Kidney (tissue), 14 donors: ENCODE data around the gene PLB1. TPM values are rescaled to one million over a fixed set of nuclear protein-coding genes. Genes with fewer than 3 reads are reported as not detected.

Experiments
- DNase-seq, 5 donors: peaks; one replicate each; pipeline ENCODE4 v3.0.0-alpha.2; 2013 to 2020
- FAIRE-seq: peaks from 2 replicates; lab custom pipeline; 2012; peaks lifted over from hg19 to GRCh38; lab: Jason Lieb, UNC
- H3K27ac ChIP-seq, 2 donors: one replicate each; pipeline ENCODE4 v1.7.0; 2013; ENCODE audit warnings: low read depth in 2 of 2, low read length in 2 of 2, inconsistent platforms in 1 of 2
- H3K27me3 ChIP-seq: one replicate; pipeline ENCODE4 v1.7.1; 2013; ENCODE audit warnings: low read length, inconsistent platforms; ENCODE audit not compliant: control insufficient read depth, insufficient read depth
- H3K36me3 ChIP-seq, 3 donors: one replicate each; pipeline versions ENCODE4 v1.7.0 to v1.7.1; 2013; ENCODE audit warnings: low read length in 3 of 3, control low read depth in 1 of 3, inconsistent platforms in 1 of 3; ENCODE audit not compliant: insufficient read depth in 3 of 3, control insufficient read depth in 2 of 3
- H3K4me1 ChIP-seq, 3 donors: one replicate each; pipeline versions ENCODE4 v1.7.0 to v1.7.1; 2013; ENCODE audit warnings: low read length in 3 of 3, inconsistent platforms in 1 of 3, low read depth in 1 of 3; ENCODE audit not compliant: control insufficient read depth in 2 of 3, insufficient read depth in 2 of 3
- H3K4me3 ChIP-seq, 3 donors: one replicate each; pipeline versions ENCODE4 v1.7.0 to v1.8.1; 2013; ENCODE audit warnings: low read length in 3 of 3, control low read depth in 1 of 3, inconsistent platforms in 1 of 3
- H3K9ac ChIP-seq, 3 donors: one replicate each; pipeline versions ENCODE4 v1.7.0 to v1.7.1; 2013; ENCODE audit warnings: low read length in 3 of 3, control low read depth in 1 of 3, inconsistent platforms in 1 of 3
- H3K9me3 ChIP-seq, 3 donors: one replicate each; pipeline versions ENCODE4 v1.7.0 to v1.7.1; 2013; ENCODE audit warnings: low read length in 3 of 3, control low read depth in 1 of 3, inconsistent platforms in 1 of 3; ENCODE audit not compliant: control insufficient read depth in 2 of 3, insufficient read depth in 1 of 3
- intact Hi-C: fragments of 100-400 bp; cut with DNase I; formaldehyde crosslinking; loops from one replicate; pipeline ENCODE4 v1.11.1; 2022
- polyA plus RNA-seq: library from polyadenylated mRNA; stranded (reverse); fragments of 350-450 nt; fragmentation: Illumina TruSeq; extraction: RNeasy Lipid Tissue Mini Kit (QIAGEN cat#74804); gene quantifications from one replicate; pipeline ENCODE4 v1.2.3, GENCODE V29; 2014; ENCODE audit warnings: low read depth, low replicate concordance; ENCODE audit not compliant: insufficient read depth
- total RNA-seq: library from RNA; stranded (reverse); fragmentation: NEBNext Ultra II Directional; extraction: Animal tissue kit (Norgen Biotek cat#: 25700); gene quantifications from one replicate; pipeline ENCODE4 v1.2.1, GENCODE V29; 2021
- TF ChIP-seq, protein P1 (sequence below): IDR thresholded peaks from 3 replicates; pipeline ENCODE4 v1.5.1; 2012; ENCODE audit warnings: mild to moderate bottlenecking, moderate library complexity, borderline replicate concordance; ENCODE audit not compliant: insufficient read depth; ENCODE audit errors: extremely low read depth
- donor health status: control.
- donor health status: control.
- donor health status: control.
- donor health status: control.
- donor health status: control.
- donor health status: DM: yes; HTN: yes; CAD: no.
- donor health status: Normal renal cell carcinoma (clear cell type).

The PLB1 gene
- total and polyA plus RNA-seq, 2 donors from 2014 or later = 0.95 to 6.8 TPM

- intact Hi-C loops = no loop called here
These were observed 111.2 kb downstream of the PLB1 start for GRCh38 chr2:28606986-28607441.

GRCh38 chr2:28607730-28608499, 112.1 kb downstream of the PLB1 start:
- Histone ChIP-seq H3K36me3 (no peaks in the 10 kb centered on the region), H3K27ac (no peak overlapping the region), H3K4me1 (peaks cover 0 to 11% (median 8%) of the 10 kb centered on the region in 3 donors), H3K27me3 (no peaks in the 10 kb centered on the region), H3K9me3 (no peaks in the 10 kb centered on the region), H3K4me3 (no peak overlapping the region), H3K9ac (no peak overlapping the region)
- TF ChIP-seq, protein P1, sequence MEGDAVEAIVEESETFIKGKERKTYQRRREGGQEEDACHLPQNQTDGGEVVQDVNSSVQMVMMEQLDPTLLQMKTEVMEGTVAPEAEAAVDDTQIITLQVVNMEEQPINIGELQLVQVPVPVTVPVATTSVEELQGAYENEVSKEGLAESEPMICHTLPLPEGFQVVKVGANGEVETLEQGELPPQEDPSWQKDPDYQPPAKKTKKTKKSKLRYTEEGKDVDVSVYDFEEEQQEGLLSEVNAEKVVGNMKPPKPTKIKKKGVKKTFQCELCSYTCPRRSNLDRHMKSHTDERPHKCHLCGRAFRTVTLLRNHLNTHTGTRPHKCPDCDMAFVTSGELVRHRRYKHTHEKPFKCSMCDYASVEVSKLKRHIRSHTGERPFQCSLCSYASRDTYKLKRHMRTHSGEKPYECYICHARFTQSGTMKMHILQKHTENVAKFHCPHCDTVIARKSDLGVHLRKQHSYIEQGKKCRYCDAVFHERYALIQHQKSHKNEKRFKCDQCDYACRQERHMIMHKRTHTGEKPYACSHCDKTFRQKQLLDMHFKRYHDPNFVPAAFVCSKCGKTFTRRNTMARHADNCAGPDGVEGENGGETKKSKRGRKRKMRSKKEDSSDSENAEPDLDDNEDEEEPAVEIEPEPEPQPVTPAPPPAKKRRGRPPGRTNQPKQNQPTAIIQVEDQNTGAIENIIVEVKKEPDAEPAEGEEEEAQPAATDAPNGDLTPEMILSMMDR = no peak
- FAIRE-seq (no peak), DNase-seq (peak in 3 of 5 donors; percentile 56 to 79 (median 57))
- intact Hi-C loops = no loop called here

More at GRCh38 chr2:28606986-28607441, 111.2 kb downstream of the PLB1 start:
- peak in 4 of 5 donors; percentile 47 to 66 (median 58) for DNase-seq
- Histone ChIP-seq H3K27ac (peak overlapping the region in 1 of 2 donors; percentile 15), H3K27me3 (no peaks in the 10 kb centered on the region), H3K9me3 (no peaks in the 10 kb centered on the region), H3K36me3 (no peaks in the 10 kb centered on the region), H3K4me1 (peaks cover 0 to 13% (median 8%) of the 10 kb centered on the region in 3 donors), H3K4me3 (no peak overlapping the region), H3K9ac (no peak overlapping the region)
- TF ChIP-seq, protein P1 = no peak
- no peak for FAIRE-seq

DNA sequence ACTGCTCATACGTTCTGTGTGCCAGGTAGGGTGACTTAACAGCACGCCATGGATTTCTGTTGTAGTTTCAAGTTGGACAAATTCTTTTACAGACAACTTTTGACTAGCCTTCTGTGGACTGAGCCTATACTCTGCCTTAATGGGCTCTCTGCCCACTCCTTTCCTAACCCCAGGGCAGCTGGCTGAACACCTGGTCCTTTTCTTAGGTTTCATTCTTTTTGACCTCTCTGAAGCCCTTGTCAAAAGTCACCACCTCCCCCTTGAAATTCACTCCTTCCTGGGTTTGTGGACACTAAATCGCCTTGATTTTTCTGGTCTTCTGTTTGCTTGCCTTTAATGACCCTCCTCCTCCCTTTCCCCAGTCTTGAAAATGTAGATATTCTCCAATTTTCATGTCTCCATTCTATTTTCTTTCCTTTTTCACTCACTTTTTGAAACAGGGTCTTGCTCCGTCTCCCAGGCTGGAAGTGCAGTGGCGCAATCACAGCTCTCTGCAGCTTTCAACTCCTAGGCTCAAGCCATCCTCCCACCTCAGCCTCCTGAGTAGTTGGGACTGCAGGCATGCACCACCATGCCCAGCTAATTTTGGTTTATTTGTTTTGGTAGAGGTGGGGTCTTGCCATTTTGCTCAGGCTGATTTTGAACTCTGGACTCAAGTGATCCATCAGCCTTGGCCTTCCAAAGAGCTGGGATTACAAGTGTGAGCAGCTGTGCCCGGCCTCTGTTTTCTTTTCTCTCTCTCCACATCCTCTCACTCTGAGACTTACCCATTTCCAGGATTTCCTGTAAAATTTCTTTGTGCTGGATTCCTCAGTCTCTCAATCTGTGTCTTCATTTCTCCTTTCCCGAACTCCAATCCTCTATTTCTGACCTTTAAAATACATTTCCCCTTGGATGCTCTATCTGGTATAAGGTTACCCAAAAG, 112.9 kb downstream of the PLB1 start:
- no peak for FAIRE-seq
- no peaks in the 10 kb centered on the region for H3K36me3 ChIP-seq
- no peaks in the 10 kb centered on the region for H3K27me3 ChIP-seq
- H3K4me3 ChIP-seq = no peak overlapping the region
- TF ChIP-seq, protein P1 = no peak
- DNase-seq = peak in 3 of 5 donors; percentile 67 to 86 (median 79)
- intact Hi-C loops = no loop called here
- H3K27ac ChIP-seq = no peak overlapping the region
- no peak overlapping the region for H3K9ac ChIP-seq
- no peaks in the 10 kb centered on the region for H3K9me3 ChIP-seq
- peaks cover 0 to 11% (median 8%) of the 10 kb centered on the region in 3 donors for H3K4me1 ChIP-seq
